ENCODE data around the gene BARHL1.

DNA sequence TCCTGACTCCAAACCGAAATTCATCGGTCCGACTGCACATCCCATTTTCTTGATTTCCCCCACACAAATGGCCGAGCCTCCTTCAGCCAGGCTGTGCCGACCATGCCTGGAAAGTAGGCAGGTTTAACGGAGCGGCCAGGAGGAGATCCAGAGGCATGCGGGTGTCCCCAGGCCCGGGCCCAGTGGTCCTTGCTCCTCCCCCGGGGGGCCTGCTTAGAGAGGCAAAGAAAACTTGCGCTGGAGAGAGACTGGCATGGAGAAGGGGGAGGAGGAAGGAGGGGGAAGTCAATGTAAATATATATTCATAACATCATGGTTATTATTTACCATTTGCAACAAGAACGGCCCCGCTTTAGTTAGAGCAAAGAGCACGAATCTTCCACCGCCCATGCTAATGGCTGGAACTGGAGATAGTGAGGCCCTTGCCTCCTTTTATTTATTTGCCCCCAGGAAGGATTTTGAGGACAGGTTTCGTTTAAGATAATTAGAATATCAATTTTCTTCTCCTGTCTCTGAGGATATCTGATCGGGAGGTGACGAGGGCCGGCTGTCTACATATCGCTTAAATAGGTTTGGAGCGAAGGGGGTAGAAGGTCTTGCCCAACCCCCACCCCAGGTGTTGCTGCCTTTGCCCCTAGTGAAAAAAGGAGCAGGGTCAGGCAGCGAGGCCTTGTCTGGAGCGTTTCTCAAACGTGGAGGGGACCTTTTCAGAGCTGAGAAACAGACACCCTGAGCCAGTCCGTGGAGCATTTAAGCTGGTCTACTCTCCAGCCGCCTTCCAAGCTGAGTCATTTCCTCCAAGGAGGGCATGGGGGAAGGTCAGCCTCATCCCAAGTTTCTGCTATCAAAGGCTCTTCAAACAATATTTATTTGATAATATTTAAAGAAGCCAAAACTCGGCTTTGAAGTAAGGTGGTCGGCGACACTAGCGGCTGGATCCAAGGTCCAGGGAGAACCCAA lies 2.5 kb downstream of the BARHL1 start:
- TF ChIP-seq, protein P1, sequence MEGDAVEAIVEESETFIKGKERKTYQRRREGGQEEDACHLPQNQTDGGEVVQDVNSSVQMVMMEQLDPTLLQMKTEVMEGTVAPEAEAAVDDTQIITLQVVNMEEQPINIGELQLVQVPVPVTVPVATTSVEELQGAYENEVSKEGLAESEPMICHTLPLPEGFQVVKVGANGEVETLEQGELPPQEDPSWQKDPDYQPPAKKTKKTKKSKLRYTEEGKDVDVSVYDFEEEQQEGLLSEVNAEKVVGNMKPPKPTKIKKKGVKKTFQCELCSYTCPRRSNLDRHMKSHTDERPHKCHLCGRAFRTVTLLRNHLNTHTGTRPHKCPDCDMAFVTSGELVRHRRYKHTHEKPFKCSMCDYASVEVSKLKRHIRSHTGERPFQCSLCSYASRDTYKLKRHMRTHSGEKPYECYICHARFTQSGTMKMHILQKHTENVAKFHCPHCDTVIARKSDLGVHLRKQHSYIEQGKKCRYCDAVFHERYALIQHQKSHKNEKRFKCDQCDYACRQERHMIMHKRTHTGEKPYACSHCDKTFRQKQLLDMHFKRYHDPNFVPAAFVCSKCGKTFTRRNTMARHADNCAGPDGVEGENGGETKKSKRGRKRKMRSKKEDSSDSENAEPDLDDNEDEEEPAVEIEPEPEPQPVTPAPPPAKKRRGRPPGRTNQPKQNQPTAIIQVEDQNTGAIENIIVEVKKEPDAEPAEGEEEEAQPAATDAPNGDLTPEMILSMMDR (IDR thresholded peaks at IDR 0.05): no peak
- peak; percentile 44 for TF ChIP-seq EZH2 (IDR thresholded peaks at IDR 0.05)

Data from neural progenitor cell (in vitro differentiated cells).